ENCODE measurements around the gene CFAP46.
"Not testable (repeated sequence)": the region's sequence is repeated elsewhere in the genome, so short reads cannot be mapped to it uniquely, and the experiment has no call there.

CFAP46 gene

DNA sequence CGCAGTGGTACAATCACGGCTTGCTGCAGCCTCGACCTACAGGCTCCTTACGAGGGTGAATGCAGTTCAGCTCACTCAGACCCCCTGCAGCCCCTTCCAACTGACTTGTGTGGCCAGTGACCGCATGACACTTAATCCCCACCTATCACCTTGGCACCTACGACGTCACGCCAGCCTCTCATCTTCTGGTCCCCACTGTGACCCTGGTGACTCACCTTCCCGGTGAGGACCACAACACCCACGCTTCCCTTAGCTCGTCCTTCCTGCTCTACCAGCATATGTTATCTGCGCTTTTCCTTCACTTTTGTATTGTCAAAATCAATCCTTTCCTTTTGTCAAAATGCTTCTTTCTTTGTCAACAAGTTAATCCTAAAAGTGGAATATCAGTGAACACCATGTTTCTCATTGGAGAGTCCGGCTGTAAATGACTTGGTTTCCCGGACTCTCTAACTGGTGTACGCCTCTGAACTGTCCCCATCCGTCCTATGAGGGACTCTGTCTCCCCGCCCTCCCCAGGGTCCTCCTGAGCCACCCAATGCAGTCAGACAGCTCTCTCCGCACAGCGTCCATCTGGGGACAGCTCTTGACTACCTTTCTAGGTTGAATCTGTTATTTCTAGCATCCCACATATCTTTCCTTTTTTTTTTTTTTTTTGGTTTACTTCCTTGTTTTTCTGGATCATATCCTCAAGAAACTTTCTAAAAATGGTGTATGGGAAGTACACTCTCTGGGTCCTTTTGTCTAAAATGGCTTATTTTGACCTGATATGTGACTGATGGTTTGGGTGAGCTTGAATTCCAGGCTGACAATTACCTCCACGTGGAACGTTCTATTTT is 37.3 kb downstream of the CFAP46 start:
- TF ChIP-seq, protein P1, sequence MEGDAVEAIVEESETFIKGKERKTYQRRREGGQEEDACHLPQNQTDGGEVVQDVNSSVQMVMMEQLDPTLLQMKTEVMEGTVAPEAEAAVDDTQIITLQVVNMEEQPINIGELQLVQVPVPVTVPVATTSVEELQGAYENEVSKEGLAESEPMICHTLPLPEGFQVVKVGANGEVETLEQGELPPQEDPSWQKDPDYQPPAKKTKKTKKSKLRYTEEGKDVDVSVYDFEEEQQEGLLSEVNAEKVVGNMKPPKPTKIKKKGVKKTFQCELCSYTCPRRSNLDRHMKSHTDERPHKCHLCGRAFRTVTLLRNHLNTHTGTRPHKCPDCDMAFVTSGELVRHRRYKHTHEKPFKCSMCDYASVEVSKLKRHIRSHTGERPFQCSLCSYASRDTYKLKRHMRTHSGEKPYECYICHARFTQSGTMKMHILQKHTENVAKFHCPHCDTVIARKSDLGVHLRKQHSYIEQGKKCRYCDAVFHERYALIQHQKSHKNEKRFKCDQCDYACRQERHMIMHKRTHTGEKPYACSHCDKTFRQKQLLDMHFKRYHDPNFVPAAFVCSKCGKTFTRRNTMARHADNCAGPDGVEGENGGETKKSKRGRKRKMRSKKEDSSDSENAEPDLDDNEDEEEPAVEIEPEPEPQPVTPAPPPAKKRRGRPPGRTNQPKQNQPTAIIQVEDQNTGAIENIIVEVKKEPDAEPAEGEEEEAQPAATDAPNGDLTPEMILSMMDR (conservative IDR thresholded peaks at IDR 0.05), result no peak

DNA sequence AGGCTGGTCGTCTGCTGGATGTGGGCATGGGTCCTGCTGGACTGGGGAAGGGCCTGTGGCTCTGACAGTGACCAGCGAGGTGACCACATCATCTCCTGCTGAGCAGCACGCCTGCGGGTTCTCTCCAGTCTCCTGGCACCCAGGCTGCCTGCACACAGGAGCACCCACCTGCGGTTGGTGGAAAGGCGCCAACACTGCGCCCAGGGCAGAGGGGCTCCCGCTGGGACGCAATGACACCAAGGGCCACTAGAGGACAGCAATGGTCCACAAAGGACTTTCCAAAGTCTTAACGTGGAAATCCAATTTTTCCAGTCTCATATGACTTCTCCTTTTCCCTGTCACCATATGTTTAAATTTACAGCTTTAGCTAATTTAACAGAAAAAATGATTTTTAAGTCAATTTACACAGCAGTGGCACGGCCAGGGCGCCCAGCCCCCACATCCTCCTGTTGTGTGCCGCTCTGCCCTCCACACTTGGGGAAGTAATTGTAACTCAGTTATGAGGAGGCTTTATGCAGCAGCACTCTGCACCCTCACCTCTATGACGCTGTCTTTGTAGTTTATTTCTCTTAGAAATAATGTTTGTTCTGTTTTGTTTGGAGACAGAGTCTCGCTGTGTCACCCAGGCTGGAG is 38.1 kb downstream of the CFAP46 start:
- TF ChIP-seq, protein P1 (conservative IDR thresholded peaks at IDR 0.05), result peak; percentile 92
- no peak overlapping the region for H3K27ac ChIP-seq

More for the DNA sequence above, 37.3 kb downstream of the CFAP46 start:
- H3K27ac ChIP-seq, result no peak overlapping the region

DNA sequence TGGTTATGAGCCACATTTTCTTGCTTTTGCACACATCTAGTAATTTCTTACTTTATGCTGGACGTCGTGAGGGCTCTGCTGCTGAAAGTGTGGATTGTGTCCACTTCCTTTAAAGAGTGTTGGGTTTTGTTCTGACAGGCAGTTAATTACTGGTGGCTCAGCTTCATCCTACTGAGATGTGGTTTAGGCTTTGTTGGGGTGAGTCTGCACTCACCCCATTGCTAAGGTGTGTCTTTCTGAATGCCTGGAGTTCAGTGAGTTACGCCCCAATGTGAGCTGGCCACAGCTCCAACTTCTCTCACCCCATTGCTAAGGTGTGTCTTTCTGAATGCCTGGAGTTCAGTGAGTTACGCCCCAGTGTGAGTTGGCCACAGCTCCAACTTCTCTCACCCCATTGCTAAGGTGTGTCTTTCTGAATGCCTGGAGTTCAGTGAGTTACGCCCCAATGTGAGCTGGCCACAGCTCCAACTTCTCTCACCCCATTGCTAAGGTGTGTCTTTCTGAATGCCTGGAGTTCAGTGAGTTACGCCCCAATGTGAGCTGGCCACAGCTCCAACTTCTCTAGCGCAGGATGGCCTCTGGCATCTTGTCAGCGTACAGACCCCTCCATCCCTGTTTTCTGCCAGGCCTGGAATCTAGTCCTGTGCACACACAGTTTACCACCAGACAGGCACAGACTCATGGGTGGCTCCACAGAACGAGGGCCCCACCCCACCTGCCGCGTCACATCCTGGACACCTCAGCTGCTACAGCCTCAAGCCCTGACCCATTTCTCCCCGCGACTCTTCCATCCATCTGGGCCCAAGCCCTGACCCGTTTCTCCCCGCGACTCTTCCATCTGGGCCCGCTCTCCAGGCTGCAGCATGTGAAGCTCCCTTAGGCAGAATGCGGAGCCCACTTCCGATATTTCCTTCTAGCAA is 39.5 kb downstream of the CFAP46 start:
- H3K27ac ChIP-seq, result not testable (repeated sequence)

DNA sequence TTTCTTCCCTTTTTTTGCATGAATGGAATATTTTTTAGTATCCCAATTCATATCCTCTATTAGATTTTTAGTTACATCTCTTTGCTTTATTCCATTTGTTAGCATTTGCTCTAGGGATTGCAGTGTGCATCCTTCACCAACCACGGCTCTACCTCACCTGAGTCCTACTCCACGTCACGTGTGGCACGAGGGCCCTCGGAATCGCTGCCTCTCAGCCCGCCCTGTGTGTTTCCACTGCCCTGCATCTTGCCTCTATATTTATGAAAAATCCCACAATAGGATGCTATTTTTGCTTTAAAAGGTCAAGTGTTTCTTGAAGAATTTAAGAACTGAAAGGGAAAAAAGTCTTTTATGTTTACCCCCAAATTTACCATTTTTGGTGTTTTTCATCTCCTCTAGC is 41.0 kb downstream of the CFAP46 start:
- TF ChIP-seq, protein P1 (conservative IDR thresholded peaks at IDR 0.05), result no peak
- H3K27ac ChIP-seq, result no peak overlapping the region

DNA sequence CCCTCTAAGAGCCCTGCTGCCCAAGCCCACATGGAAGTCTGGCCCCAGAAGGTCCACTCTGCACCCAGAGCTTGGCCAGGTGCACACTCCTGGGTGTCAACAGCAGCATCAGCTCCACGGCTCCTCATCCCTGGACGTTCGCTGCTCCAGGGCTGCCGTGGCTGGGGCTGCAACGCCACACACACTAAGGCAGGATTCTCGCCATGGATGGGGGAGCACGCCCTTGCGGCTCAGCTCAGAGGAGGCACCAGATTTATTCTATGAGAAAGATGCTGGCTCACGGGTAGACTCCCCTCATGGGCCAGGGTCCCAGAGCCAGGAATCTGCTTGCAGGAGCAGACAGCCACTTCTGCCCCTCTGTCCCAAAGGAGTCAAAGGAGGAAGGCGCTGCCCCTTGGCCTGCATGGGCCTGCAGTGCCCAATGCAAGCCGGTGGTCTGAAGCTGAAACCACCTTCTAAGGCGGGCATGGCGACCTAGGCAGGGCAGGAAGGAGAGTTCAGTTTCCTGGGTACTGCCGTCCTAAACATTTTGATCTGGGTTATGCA is 42.1 kb downstream of the CFAP46 start:
- TF ChIP-seq, protein P1 (conservative IDR thresholded peaks at IDR 0.05), result no peak
- no peak overlapping the region for H3K27ac ChIP-seq

DNA sequence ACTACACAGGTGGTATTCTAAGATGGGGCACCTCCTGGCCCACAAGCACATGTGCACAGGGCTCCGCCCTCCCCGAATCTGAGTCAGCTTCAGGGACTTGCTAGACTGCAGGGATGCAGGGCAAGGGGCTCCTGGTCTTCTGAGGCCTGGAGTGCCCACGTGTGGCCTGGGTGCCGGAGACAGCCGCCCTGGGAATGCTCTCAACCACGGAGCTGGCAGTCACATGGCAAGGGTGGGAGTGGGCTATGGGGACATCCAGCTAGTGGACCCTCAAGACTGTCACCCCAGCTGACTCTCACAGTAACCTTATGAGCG is 42.7 kb downstream of the CFAP46 start:
- TF ChIP-seq, protein P1 (conservative IDR thresholded peaks at IDR 0.05), result no peak
- no peak overlapping the region for H3K27ac ChIP-seq

DNA sequence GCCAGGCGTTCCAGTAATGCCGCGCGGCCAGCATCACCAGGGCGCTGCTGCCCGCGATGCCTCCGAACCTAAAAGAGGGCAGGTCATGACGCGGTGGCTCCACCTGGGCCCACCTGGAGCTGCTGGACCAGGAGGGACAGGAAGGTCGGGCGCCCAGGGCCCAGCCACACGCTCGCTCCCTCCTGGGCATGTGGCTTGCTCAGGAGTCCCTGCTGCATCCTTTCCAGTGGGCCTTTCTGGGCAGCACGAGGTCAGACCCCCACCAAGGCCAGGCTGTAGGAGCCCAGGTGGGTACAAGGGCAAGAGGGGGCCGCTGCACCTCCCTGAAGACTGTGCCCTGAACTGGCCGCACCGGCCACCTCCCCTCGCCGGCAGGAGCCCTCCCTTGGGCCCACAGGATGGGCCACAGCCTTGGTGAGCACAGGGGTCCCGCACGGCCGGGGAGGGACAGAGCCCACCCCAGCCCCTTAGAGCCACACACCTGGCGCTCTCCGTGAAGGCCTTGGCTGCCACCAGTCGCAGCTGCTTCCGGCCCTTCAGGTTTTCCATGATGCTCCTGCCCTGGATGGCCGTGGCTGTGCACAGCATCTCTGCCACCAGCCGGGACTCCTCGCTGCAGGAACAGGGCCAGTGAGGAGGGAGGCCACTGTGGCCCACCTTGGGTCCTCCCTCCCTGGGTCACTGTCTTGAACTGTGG is 43.2 kb downstream of the CFAP46 start:
- no peak overlapping the region for H3K27ac ChIP-seq
- TF ChIP-seq, protein P1 (conservative IDR thresholded peaks at IDR 0.05), result no peak
